ENCODE data around the gene KLF13. TPM values are rescaled to one million over a fixed set of nuclear protein-coding genes. Genes with fewer than 3 reads are reported as not detected.

KLF13 gene
- total and polyA plus RNA-seq, 10 of the 15 experiments (the other 5 are each of a cell fraction or from before 2014, with no cell fraction given), result 20.3 to 109 (median 51.4) TPM

DNA sequence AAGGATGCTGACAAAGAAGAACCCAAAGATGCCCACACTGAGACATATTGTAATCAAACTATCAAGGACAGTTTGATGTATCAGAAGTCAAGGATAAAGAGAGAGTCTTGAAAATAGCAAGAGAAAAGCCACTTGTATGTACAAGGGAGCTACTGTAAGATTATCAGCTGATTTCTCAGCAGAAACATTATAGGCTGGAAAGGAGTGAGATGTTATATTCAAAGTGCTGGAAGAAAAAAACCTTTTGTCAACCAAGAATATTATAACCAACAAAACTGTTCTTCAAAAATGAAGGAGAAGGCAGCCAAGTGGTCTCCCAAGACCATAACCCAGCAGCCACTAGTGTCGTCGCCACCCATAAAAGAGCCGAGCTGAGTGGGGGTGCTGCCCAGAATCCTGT lies 93.2 kb downstream of the KLF13 start:
- ChIA-PET RAD21 (ENCODE audit: unreplicated experiment) (no interaction called here), CTCF (interaction anchor here (1.1 to 1.4 kb wide), 2 partner anchors 13 to 15 kb away, joined by 3 read pairs; no protein-coding TSS in a partner anchor), POLR2A (no interaction called here), SMC1A (ENCODE audit: uncharacterized antibody, unreplicated experiment) (interaction anchor here (1.1 kb wide), 1 partner anchor 219 kb away, joined by 3 read pairs; no protein-coding TSS in a partner anchor)
- FAIRE-seq (no peak), DNase-seq (ENCODE audit: low read depth, low spot score) (no peak), ATAC-seq (no peak)
- Histone ChIP-seq H3K9ac (ENCODE audit: control insufficient read depth, insufficient read depth, low read length) (no peak overlapping the region), H3K79me2 (ENCODE audit: control insufficient read depth, insufficient read depth, low read length) (no peaks in the 10 kb centered on the region), H2AFZ (ENCODE audit: control insufficient read depth, low read depth, low read length) (no peak overlapping the region), H3K36me3 (ENCODE audit: control insufficient read depth in 2 of 2, insufficient read depth in 2 of 2, low read length in 1 of 2) (no peaks in the 10 kb centered on the region), H4K20me1 (ENCODE audit: control insufficient read depth, insufficient read depth) (no peaks in the 10 kb centered on the region), H3K9me3 (replicated peaks; ENCODE audit: control insufficient read depth, insufficient read depth, low read length) (peaks cover 5% of the 10 kb centered on the region; the same call in 2 of the 3 replicates), H3K27ac (ENCODE audit: control insufficient read depth, insufficient read depth) (no peak overlapping the region), H3K4me3 (no peak overlapping the region), H3K4me1 (ENCODE audit: control insufficient read depth, insufficient read depth, low read length) (no peaks in the 10 kb centered on the region), H3K27me3 (replicated peaks in 1 of 2; ENCODE audit: control insufficient read depth in 2 of 2, insufficient read depth in 2 of 2, low read length in 1 of 2) (no peaks in the 10 kb centered on the region), H3K4me2 (ENCODE audit: control insufficient read depth, insufficient read depth) (no peak overlapping the region)
- WGBS (ENCODE audit: insufficient coverage, insufficient replicate concordance, low lambda C conversion rate, missing lambda C conversion rate), result 86% methylated on average over 3 of the region's 3 CpGs
- BruUV-seq (replicated peaks), result no TSS peak
- in situ Hi-C loops (cut with MboI) (no loop called here), intact Hi-C loops (cut with micrococcal nuclease; ENCODE audit: unreplicated experiment) (no loop called here)
- TF ChIP-seq HDAC2 (IDR thresholded peaks at IDR 0.05) (no peak), MTA2 (IDR thresholded peaks at IDR 0.05; ENCODE audit: low read depth) (no peak), EZH2 (IDR thresholded peaks at IDR 0.05; ENCODE audit: borderline replicate concordance, control insufficient read depth, low read depth, low read length) (no peak), CEBPB (IDR thresholded peaks at IDR 0.05; ENCODE audit: borderline replicate concordance in 1 of 2, low read depth in 2 of 2, low read length in 2 of 2) (no peak), HDAC6 (IDR thresholded peaks at IDR 0.05; ENCODE audit: unreplicated experiment) (no peak), ZZZ3 (IDR thresholded peaks at IDR 0.05; ENCODE audit: control insufficient read depth, insufficient read length, low read depth) (no peak), BACH1 (IDR thresholded peaks at IDR 0.05; ENCODE audit: borderline replicate concordance) (no peak)
- TF ChIP-seq, protein P1, sequence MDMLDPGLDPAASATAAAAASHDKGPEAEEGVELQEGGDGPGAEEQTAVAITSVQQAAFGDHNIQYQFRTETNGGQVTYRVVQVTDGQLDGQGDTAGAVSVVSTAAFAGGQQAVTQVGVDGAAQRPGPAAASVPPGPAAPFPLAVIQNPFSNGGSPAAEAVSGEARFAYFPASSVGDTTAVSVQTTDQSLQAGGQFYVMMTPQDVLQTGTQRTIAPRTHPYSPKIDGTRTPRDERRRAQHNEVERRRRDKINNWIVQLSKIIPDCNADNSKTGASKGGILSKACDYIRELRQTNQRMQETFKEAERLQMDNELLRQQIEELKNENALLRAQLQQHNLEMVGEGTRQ (IDR thresholded peaks at IDR 0.05; ENCODE audit: borderline replicate concordance, low read depth, low read length), result no peak
- TF ChIP-seq, protein P2, sequence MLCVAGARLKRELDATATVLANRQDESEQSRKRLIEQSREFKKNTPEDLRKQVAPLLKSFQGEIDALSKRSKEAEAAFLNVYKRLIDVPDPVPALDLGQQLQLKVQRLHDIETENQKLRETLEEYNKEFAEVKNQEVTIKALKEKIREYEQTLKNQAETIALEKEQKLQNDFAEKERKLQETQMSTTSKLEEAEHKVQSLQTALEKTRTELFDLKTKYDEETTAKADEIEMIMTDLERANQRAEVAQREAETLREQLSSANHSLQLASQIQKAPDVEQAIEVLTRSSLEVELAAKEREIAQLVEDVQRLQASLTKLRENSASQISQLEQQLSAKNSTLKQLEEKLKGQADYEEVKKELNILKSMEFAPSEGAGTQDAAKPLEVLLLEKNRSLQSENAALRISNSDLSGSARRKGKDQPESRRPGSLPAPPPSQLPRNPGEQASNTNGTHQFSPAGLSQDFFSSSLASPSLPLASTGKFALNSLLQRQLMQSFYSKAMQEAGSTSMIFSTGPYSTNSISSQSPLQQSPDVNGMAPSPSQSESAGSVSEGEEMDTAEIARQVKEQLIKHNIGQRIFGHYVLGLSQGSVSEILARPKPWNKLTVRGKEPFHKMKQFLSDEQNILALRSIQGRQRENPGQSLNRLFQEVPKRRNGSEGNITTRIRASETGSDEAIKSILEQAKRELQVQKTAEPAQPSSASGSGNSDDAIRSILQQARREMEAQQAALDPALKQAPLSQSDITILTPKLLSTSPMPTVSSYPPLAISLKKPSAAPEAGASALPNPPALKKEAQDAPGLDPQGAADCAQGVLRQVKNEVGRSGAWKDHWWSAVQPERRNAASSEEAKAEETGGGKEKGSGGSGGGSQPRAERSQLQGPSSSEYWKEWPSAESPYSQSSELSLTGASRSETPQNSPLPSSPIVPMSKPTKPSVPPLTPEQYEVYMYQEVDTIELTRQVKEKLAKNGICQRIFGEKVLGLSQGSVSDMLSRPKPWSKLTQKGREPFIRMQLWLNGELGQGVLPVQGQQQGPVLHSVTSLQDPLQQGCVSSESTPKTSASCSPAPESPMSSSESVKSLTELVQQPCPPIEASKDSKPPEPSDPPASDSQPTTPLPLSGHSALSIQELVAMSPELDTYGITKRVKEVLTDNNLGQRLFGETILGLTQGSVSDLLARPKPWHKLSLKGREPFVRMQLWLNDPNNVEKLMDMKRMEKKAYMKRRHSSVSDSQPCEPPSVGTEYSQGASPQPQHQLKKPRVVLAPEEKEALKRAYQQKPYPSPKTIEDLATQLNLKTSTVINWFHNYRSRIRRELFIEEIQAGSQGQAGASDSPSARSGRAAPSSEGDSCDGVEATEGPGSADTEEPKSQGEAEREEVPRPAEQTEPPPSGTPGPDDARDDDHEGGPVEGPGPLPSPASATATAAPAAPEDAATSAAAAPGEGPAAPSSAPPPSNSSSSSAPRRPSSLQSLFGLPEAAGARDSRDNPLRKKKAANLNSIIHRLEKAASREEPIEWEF (IDR thresholded peaks at IDR 0.05; ENCODE audit: insufficient replicate concordance, low read depth, low read length), result no peak
- TF ChIP-seq, protein P3, sequence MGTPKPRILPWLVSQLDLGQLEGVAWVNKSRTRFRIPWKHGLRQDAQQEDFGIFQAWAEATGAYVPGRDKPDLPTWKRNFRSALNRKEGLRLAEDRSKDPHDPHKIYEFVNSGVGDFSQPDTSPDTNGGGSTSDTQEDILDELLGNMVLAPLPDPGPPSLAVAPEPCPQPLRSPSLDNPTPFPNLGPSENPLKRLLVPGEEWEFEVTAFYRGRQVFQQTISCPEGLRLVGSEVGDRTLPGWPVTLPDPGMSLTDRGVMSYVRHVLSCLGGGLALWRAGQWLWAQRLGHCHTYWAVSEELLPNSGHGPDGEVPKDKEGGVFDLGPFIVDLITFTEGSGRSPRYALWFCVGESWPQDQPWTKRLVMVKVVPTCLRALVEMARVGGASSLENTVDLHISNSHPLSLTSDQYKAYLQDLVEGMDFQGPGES (IDR thresholded peaks at IDR 0.05), result no peak
- TF ChIP-seq, protein P4, sequence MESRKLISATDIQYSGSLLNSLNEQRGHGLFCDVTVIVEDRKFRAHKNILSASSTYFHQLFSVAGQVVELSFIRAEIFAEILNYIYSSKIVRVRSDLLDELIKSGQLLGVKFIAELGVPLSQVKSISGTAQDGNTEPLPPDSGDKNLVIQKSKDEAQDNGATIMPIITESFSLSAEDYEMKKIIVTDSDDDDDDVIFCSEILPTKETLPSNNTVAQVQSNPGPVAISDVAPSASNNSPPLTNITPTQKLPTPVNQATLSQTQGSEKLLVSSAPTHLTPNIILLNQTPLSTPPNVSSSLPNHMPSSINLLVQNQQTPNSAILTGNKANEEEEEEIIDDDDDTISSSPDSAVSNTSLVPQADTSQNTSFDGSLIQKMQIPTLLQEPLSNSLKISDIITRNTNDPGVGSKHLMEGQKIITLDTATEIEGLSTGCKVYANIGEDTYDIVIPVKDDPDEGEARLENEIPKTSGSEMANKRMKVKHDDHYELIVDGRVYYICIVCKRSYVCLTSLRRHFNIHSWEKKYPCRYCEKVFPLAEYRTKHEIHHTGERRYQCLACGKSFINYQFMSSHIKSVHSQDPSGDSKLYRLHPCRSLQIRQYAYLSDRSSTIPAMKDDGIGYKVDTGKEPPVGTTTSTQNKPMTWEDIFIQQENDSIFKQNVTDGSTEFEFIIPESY (IDR thresholded peaks at IDR 0.05), result no peak
